A172 (cell line): ENCODE data around the gene HNRNPM. TPM values are rescaled to one million over a fixed set of nuclear protein-coding genes. Genes with fewer than 3 reads are reported as not detected.

Source experiments
- DNase-seq: peaks from one replicate; pipeline ENCODE4 v3.0.0-alpha.2; 2015; ENCODE audit warnings: low spot score
- total RNA-seq: library from RNA; depleted of rRNA; stranded (reverse); fragments of >200 nt; shearing (Covaris generic); gene quantifications from 2 replicates; pipeline ENCODE4 v1.2.3, GENCODE V29; 2014

Gene HNRNPM
- total RNA-seq, 1 experiment from 2014 or later, result 102 TPM

- no peak for DNase-seq
Measured at GRCh38 chr19:8460516-8461298, 15.9 kb downstream of the HNRNPM start.

GRCh38 chr19:8461376-8461775, 16.6 kb downstream of the HNRNPM start:
- no peak for DNase-seq

- no peak for DNase-seq
Measured at GRCh38 chr19:8461891-8462290, 17.1 kb downstream of the HNRNPM start.

GRCh38 chr19:8462571-8462970, 17.8 kb downstream of the HNRNPM start:
- DNase-seq, result no peak

- no peak for DNase-seq
Measured at GRCh38 chr19:8463365-8463764, 18.6 kb downstream of the HNRNPM start.

GRCh38 chr19:8466018-8466417, 21.2 kb downstream of the HNRNPM start:
- DNase-seq, result no peak

- no peak for DNase-seq
Measured at GRCh38 chr19:8468124-8468523, 23.3 kb downstream of the HNRNPM start.

GRCh38 chr19:8468761-8469373, 24.1 kb downstream of the HNRNPM start:
- no peak for DNase-seq

- no peak for DNase-seq
Measured at GRCh38 chr19:8469613-8470368, 25.0 kb downstream of the HNRNPM start.

- no peak for DNase-seq
Measured at GRCh38 chr19:8473648-8474476, 29.1 kb downstream of the HNRNPM start.

- DNase-seq, result no peak
Measured at GRCh38 chr19:8475005-8475404, 30.2 kb downstream of the HNRNPM start.

GRCh38 chr19:8476524-8476923, 31.7 kb downstream of the HNRNPM start:
- no peak for DNase-seq

- no peak for DNase-seq
Measured at GRCh38 chr19:8477889-8478288, 33.1 kb downstream of the HNRNPM start.

- DNase-seq, result no peak
Measured at GRCh38 chr19:8478598-8478997, 33.8 kb downstream of the HNRNPM start.

- no peak for DNase-seq
Measured at GRCh38 chr19:8481201-8481600, 36.4 kb downstream of the HNRNPM start.

GRCh38 chr19:8481616-8482015, 36.8 kb downstream of the HNRNPM start:
- DNase-seq, result no peak

- no peak for DNase-seq
Measured at GRCh38 chr19:8482696-8483095, 37.9 kb downstream of the HNRNPM start.

GRCh38 chr19:8483165-8483564, 38.4 kb downstream of the HNRNPM start:
- DNase-seq, result no peak

- no peak for DNase-seq
Measured at GRCh38 chr19:8484331-8484894, 39.6 kb downstream of the HNRNPM start.

- DNase-seq, result no peak
Measured at GRCh38 chr19:8485561-8486371, 41.0 kb downstream of the HNRNPM start.
